ENCODE results near the gene PPP1R13L. TPM values are rescaled to one million over a fixed set of nuclear protein-coding genes. Genes with fewer than 3 reads are reported as not detected.
"Not testable (repeated sequence)": the region's sequence is repeated elsewhere in the genome, so short reads cannot be mapped to it uniquely, and the experiment has no call there.

The PPP1R13L gene
- total and polyA plus RNA-seq, 2 donors (not counting 1 experiment from before 2014, with no cell fraction given) = 3.0 to 5.8 TPM

DNA sequence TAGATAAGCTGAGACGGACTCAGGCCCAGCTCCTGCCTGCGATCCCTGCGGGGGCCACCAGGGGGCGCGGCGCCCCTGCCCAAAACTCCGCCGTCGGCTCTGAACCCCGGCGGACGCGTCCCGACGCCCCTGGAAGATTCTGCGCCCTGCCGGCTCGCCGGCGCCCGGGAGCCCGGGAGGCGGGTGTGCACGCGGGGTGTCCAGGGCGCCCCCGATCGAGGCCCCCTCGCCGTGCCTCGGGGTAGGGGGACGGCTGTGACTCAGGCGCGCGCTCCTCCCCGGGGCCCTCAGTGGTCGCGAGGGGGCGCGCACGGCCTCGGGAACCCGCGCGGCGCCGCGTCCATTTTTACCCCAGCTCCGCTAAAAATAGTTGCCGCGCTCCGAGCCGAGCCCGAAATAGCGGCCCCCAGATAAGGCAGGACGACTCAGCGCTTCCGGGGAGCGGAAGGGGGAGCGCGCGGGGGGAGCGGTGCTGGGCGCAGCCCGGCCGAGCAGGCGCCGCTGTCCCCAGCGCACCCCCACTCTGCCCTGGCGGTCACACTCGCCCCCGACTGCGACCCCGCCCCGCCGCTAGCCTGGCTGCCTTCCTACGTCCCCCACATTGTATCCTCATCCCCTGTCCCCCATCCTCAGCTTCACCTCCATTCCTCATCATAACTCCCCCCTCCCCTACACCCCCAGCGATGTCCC, 34.8 kb upstream of the PPP1R13L start:
- H3K36me3 ChIP-seq (ENCODE audit: control insufficient read depth, insufficient read depth, low read length) = no peaks in the 10 kb centered on the region
- H3K4me3 ChIP-seq (replicated peaks in 1 of 4; ENCODE audit: control extremely low read depth in 1 of 4, insufficient read depth in 1 of 4, low read depth in 3 of 4, low read length in 4 of 4) = peak overlapping the region; percentile 38 to 68 (median 48)
- no peaks in the 10 kb centered on the region for H3K79me2 ChIP-seq (ENCODE audit: control insufficient read depth, insufficient read depth, low read length)
- no peaks in the 10 kb centered on the region for H3K27me3 ChIP-seq (ENCODE audit: control insufficient read depth, insufficient read depth, low read length)
- TF ChIP-seq EZH2 (IDR thresholded peaks at IDR 0.05; ENCODE audit: low read length, missing control alignments) = no peak
- TF ChIP-seq, protein P1, sequence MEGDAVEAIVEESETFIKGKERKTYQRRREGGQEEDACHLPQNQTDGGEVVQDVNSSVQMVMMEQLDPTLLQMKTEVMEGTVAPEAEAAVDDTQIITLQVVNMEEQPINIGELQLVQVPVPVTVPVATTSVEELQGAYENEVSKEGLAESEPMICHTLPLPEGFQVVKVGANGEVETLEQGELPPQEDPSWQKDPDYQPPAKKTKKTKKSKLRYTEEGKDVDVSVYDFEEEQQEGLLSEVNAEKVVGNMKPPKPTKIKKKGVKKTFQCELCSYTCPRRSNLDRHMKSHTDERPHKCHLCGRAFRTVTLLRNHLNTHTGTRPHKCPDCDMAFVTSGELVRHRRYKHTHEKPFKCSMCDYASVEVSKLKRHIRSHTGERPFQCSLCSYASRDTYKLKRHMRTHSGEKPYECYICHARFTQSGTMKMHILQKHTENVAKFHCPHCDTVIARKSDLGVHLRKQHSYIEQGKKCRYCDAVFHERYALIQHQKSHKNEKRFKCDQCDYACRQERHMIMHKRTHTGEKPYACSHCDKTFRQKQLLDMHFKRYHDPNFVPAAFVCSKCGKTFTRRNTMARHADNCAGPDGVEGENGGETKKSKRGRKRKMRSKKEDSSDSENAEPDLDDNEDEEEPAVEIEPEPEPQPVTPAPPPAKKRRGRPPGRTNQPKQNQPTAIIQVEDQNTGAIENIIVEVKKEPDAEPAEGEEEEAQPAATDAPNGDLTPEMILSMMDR (conservative IDR thresholded peaks at IDR 0.05 in 1 of 2, IDR thresholded peaks at IDR 0.05 in 1 of 2; ENCODE audit: low read depth in 1 of 2, low read length in 2 of 2) = peak; percentile 78 to 93
- H3K9ac ChIP-seq (ENCODE audit: insufficient read depth, low read length) = peak overlapping the region; percentile 90
- DNase-seq (ENCODE audit: low read depth in 2 of 2) = peak; percentile 74 to 78
- peak overlapping the region; percentile 87 for H3K27ac ChIP-seq (ENCODE audit: insufficient read depth, low read length)
- H4K20me1 ChIP-seq (ENCODE audit: control insufficient read depth, extremely low read depth, insufficient read depth, low read length) = no peaks in the 10 kb centered on the region
- peak overlapping the region; percentile 76 for H3K4me2 ChIP-seq (ENCODE audit: extremely low read depth, insufficient read depth, low read length)
- H3K4me1 ChIP-seq (ENCODE audit: control insufficient read depth, extremely low read depth, insufficient read depth, low read length) = peaks cover 16% of the 10 kb centered on the region
- peak overlapping the region; percentile 63 for H2AFZ ChIP-seq (ENCODE audit: low read length)
- no peaks in the 10 kb centered on the region for H3K9me3 ChIP-seq (ENCODE audit: control insufficient read depth, insufficient read depth, low read depth, low read length)

DNA sequence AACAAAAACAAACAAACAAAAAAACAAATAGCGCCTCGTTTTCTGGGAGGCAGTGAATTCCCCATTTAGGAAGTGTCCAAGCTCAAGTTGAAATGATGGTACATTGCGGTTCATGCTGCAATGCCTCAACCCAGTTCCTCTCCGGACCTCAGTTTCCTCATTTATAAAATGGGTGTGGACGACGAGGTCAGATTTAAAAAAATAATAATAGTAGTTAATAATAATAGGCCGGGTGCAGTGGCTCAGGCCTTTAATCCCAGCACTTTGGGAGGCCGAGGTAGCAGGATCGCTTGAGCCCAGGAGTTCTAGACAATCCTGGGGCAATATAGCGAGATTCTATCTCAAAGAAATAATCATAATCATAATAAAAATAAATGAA, 34.3 kb upstream of the PPP1R13L start:
- H3K9ac ChIP-seq (ENCODE audit: insufficient read depth, low read length) = peak overlapping the region; percentile 90
- H3K27ac ChIP-seq (ENCODE audit: insufficient read depth, low read length) = peak overlapping the region; percentile 87
- H3K4me2 ChIP-seq (ENCODE audit: extremely low read depth, insufficient read depth, low read length) = peak overlapping the region; percentile 27
- no peaks in the 10 kb centered on the region for H3K9me3 ChIP-seq (ENCODE audit: control insufficient read depth, insufficient read depth, low read depth, low read length)
- no peak overlapping the region for H2AFZ ChIP-seq (ENCODE audit: low read length)
- no peaks in the 10 kb centered on the region for H3K27me3 ChIP-seq (ENCODE audit: control insufficient read depth, insufficient read depth, low read length)
- no peaks in the 10 kb centered on the region for H3K36me3 ChIP-seq (ENCODE audit: control insufficient read depth, insufficient read depth, low read length)
- H3K4me3 ChIP-seq (replicated peaks in 1 of 4; ENCODE audit: control extremely low read depth in 1 of 4, insufficient read depth in 1 of 4, low read depth in 3 of 4, low read length in 4 of 4) = peak overlapping the region in 3 of 4 experiments; percentile 38 to 68 (median 40)
- no peak for DNase-seq (ENCODE audit: low read depth in 2 of 2)
- H3K4me1 ChIP-seq (ENCODE audit: control insufficient read depth, extremely low read depth, insufficient read depth, low read length) = peaks cover 11% of the 10 kb centered on the region
- no peaks in the 10 kb centered on the region for H4K20me1 ChIP-seq (ENCODE audit: control insufficient read depth, extremely low read depth, insufficient read depth, low read length)
- H3K79me2 ChIP-seq (ENCODE audit: control insufficient read depth, insufficient read depth, low read length) = no peaks in the 10 kb centered on the region
- no peak for TF ChIP-seq EZH2 (IDR thresholded peaks at IDR 0.05; ENCODE audit: low read length, missing control alignments)
- TF ChIP-seq, protein P1 (conservative IDR thresholded peaks at IDR 0.05 in 1 of 2, IDR thresholded peaks at IDR 0.05 in 1 of 2; ENCODE audit: low read depth in 1 of 2, low read length in 2 of 2) = no peak

DNA sequence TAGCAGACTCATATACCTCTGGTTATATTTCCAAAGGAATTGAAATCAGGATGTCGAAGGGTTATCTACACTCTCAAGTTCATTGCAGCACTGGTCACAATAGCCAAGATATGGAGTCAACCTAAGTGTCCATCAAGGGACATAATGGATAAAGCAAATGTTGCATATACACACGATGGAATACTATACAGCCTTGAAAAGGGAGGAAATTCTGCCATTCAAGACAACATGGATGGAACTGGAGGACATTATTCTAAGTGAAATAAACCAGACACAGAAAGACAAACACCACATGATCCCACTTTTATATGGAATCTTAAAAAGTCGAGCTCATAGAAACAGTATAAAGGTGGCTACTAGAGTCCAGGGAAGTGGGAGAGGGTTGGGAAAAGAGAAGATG, 32.5 kb upstream of the PPP1R13L start:
- H2AFZ ChIP-seq (ENCODE audit: low read length) = no peak overlapping the region
- TF ChIP-seq, protein P1 (conservative IDR thresholded peaks at IDR 0.05 in 1 of 2, IDR thresholded peaks at IDR 0.05 in 1 of 2; ENCODE audit: low read depth in 1 of 2, low read length in 2 of 2) = no peak
- TF ChIP-seq EZH2 (IDR thresholded peaks at IDR 0.05; ENCODE audit: low read length, missing control alignments) = no peak

DNA sequence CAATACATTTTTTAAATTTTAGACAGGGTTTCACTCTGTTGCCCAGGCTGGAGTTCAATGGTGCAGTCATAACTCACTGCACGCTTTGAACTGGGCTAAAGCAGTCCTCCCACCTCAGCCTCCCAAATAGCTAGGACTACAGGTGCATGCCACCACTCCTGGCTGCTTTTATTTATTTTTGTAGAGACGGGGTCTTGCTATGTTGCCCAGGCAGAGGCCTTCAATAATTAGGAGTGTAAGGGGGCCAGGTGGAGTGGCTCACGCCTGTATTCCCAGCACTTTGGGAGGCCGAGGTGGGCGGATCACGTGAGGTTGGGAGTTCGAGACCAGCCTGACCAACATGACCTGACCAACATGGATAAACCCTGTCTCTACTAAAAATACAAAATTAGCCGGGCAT, 27.7 kb upstream of the PPP1R13L start:
- not testable (repeated sequence) for H3K4me2 ChIP-seq (ENCODE audit: extremely low read depth, insufficient read depth, low read length); H3K9me3 ChIP-seq (ENCODE audit: control insufficient read depth, insufficient read depth, low read depth, low read length); H2AFZ ChIP-seq (ENCODE audit: low read length); H3K9ac ChIP-seq (ENCODE audit: insufficient read depth, low read length); H3K27ac ChIP-seq (ENCODE audit: insufficient read depth, low read length); H4K20me1 ChIP-seq (ENCODE audit: control insufficient read depth, extremely low read depth, insufficient read depth, low read length); DNase-seq (ENCODE audit: low read depth in 2 of 2); H3K79me2 ChIP-seq (ENCODE audit: control insufficient read depth, insufficient read depth, low read length); H3K4me3 ChIP-seq (replicated peaks in 1 of 4; ENCODE audit: control extremely low read depth in 1 of 4, insufficient read depth in 1 of 4, low read depth in 3 of 4, low read length in 4 of 4); H3K27me3 ChIP-seq (ENCODE audit: control insufficient read depth, insufficient read depth, low read length); H3K36me3 ChIP-seq (ENCODE audit: control insufficient read depth, insufficient read depth, low read length); H3K4me1 ChIP-seq (ENCODE audit: control insufficient read depth, extremely low read depth, insufficient read depth, low read length)

More for the DNA sequence above, 32.5 kb upstream of the PPP1R13L start:
- H3K27me3 ChIP-seq (ENCODE audit: control insufficient read depth, insufficient read depth, low read length) = no peaks in the 10 kb centered on the region
- H3K27ac ChIP-seq (ENCODE audit: insufficient read depth, low read length) = no peak overlapping the region
- no peaks in the 10 kb centered on the region for H3K36me3 ChIP-seq (ENCODE audit: control insufficient read depth, insufficient read depth, low read length)
- no peaks in the 10 kb centered on the region for H4K20me1 ChIP-seq (ENCODE audit: control insufficient read depth, extremely low read depth, insufficient read depth, low read length)
- no peaks in the 10 kb centered on the region for H3K79me2 ChIP-seq (ENCODE audit: control insufficient read depth, insufficient read depth, low read length)
- no peak overlapping the region for H3K4me3 ChIP-seq (replicated peaks in 1 of 4; ENCODE audit: control extremely low read depth in 1 of 4, insufficient read depth in 1 of 4, low read depth in 3 of 4, low read length in 4 of 4)
- H3K9me3 ChIP-seq (ENCODE audit: control insufficient read depth, insufficient read depth, low read depth, low read length) = no peaks in the 10 kb centered on the region
- H3K4me2 ChIP-seq (ENCODE audit: extremely low read depth, insufficient read depth, low read length) = no peak overlapping the region
- H3K9ac ChIP-seq (ENCODE audit: insufficient read depth, low read length) = no peak overlapping the region
- peaks cover 6% of the 10 kb centered on the region for H3K4me1 ChIP-seq (ENCODE audit: control insufficient read depth, extremely low read depth, insufficient read depth, low read length)
- no peak for DNase-seq (ENCODE audit: low read depth in 2 of 2)
